ENCODE measurements around the gene DYNLT5.

DYNLT5 gene

GRCh38 chr1:66770694-66771093, 18.4 kb downstream of the DYNLT5 start:
- Histone ChIP-seq H3K27me3 (replicated peaks) (no peaks in the 10 kb centered on the region), H3K27ac (no peak overlapping the region), H3K36me3 (replicated peaks) (no peaks in the 10 kb centered on the region), H3K4me3 (ENCODE audit: low read depth, low read length) (no peak overlapping the region)
- in situ Hi-C loops (cut with HindIII; ENCODE audit: low pct_ligation_motif_present, low sequenced_read_pairs) = loop anchor here (25.0 kb wide), 1 partner anchor 192 kb away; no protein-coding TSS in a partner anchor
- no peak for TF ChIP-seq CTCF (IDR thresholded peaks at IDR 0.05; ENCODE audit: low read depth, low read length, missing control alignments)
- no peak for DNase-seq

- Histone ChIP-seq H3K4me3 (ENCODE audit: low read depth, low read length) (no peak overlapping the region), H3K36me3 (replicated peaks) (no peaks in the 10 kb centered on the region), H3K27me3 (replicated peaks) (no peaks in the 10 kb centered on the region), H3K27ac (no peak overlapping the region)
- in situ Hi-C loops (cut with HindIII; ENCODE audit: low pct_ligation_motif_present, low sequenced_read_pairs) = loop anchor here (25.0 kb wide), 1 partner anchor 189 kb away; no protein-coding TSS in a partner anchor
- no peak for TF ChIP-seq CTCF (IDR thresholded peaks at IDR 0.05; ENCODE audit: low read depth, low read length, missing control alignments)
- DNase-seq = no peak
Measured at GRCh38 chr1:66773227-66773626, 21.0 kb downstream of the DYNLT5 start.

GRCh38 chr1:66774438-66774837, 22.2 kb downstream of the DYNLT5 start:
- in situ Hi-C loops (cut with HindIII; ENCODE audit: low pct_ligation_motif_present, low sequenced_read_pairs) = loop anchor here (25.0 kb wide), 1 partner anchor 188 kb away; no protein-coding TSS in a partner anchor
- DNase-seq = no peak
- H3K36me3 ChIP-seq (replicated peaks) = no peaks in the 10 kb centered on the region
- no peak for TF ChIP-seq CTCF (IDR thresholded peaks at IDR 0.05; ENCODE audit: low read depth, low read length, missing control alignments)
- H3K27me3 ChIP-seq (replicated peaks) = no peaks in the 10 kb centered on the region
- H3K4me3 ChIP-seq (ENCODE audit: low read depth, low read length) = no peak overlapping the region
- H3K27ac ChIP-seq = no peak overlapping the region

- H3K27me3 ChIP-seq (replicated peaks) = no peaks in the 10 kb centered on the region
- in situ Hi-C loops (cut with HindIII; ENCODE audit: low pct_ligation_motif_present, low sequenced_read_pairs) = no loop called here
- H3K27ac ChIP-seq = no peak overlapping the region
- no peaks in the 10 kb centered on the region for H3K36me3 ChIP-seq (replicated peaks)
- DNase-seq = no peak
- no peak for TF ChIP-seq CTCF (IDR thresholded peaks at IDR 0.05; ENCODE audit: low read depth, low read length, missing control alignments)
- H3K4me3 ChIP-seq (ENCODE audit: low read depth, low read length) = no peak overlapping the region
Measured at GRCh38 chr1:66775646-66776045, 23.4 kb downstream of the DYNLT5 start.

GRCh38 chr1:66777831-66778230, 25.6 kb downstream of the DYNLT5 start:
- in situ Hi-C loops (cut with HindIII; ENCODE audit: low pct_ligation_motif_present, low sequenced_read_pairs) = no loop called here
- H3K27me3 ChIP-seq (replicated peaks) = no peaks in the 10 kb centered on the region
- H3K27ac ChIP-seq = no peak overlapping the region
- no peaks in the 10 kb centered on the region for H3K36me3 ChIP-seq (replicated peaks)
- DNase-seq = no peak
- TF ChIP-seq CTCF (IDR thresholded peaks at IDR 0.05; ENCODE audit: low read depth, low read length, missing control alignments) = no peak
- no peak overlapping the region for H3K4me3 ChIP-seq (ENCODE audit: low read depth, low read length)

- no peak for DNase-seq
- TF ChIP-seq CTCF (IDR thresholded peaks at IDR 0.05; ENCODE audit: low read depth, low read length, missing control alignments) = no peak
- no peak overlapping the region for H3K27ac ChIP-seq
- H3K4me3 ChIP-seq (ENCODE audit: low read depth, low read length) = no peak overlapping the region
- in situ Hi-C loops (cut with HindIII; ENCODE audit: low pct_ligation_motif_present, low sequenced_read_pairs) = no loop called here
- no peaks in the 10 kb centered on the region for H3K36me3 ChIP-seq (replicated peaks)
- no peaks in the 10 kb centered on the region for H3K27me3 ChIP-seq (replicated peaks)
Measured at GRCh38 chr1:66778266-66778665, 26.0 kb downstream of the DYNLT5 start.
